Erythroblast (primary cell): Measurements from ENCODE around the gene DPP10.
"Not testable (repeated sequence)": the region's sequence is repeated elsewhere in the genome, so short reads cannot be mapped to it uniquely, and the experiment has no call there.

ENCODE experiments used
- DNase-seq, 2 experiments: peaks; one replicate each; lab custom pipeline; 2025; lab: John Stamatoyannopoulos, UW
- GATA1 ChIP-seq: IDR thresholded peaks from 2 replicates; pipeline ENCODE4 v1.6.1; 2011; ENCODE audit warnings: low read depth, mild to moderate bottlenecking, control low read depth, low read length, moderate library complexity
- POLR2A ChIP-seq: IDR thresholded peaks from 2 replicates; pipeline ENCODE4 v1.6.1; 2011; ENCODE audit warnings: mild to moderate bottlenecking, low read length

The DPP10 gene

DNA sequence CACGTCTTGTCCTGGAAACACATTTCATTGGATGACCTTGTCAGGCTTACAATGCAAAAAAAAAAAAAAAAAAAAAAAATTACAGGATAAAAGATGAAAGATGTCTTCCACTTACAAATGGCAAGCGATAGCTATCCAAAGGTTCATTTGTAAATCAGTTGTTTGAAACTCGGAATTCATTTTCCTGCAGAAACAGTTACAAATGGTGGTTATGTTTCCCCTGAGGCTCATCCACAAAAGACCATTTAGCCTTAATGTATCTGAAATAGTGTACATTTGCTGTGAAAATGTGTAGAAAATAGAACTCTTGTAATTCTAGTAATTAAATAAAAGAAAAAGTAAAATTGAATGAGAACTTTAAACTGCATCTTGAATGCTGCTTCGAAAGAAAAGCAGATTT is 25.9 kb downstream of the DPP10 start:
- TF ChIP-seq POLR2A (no peak), GATA1 (no peak)
- no peak for DNase-seq

DNA sequence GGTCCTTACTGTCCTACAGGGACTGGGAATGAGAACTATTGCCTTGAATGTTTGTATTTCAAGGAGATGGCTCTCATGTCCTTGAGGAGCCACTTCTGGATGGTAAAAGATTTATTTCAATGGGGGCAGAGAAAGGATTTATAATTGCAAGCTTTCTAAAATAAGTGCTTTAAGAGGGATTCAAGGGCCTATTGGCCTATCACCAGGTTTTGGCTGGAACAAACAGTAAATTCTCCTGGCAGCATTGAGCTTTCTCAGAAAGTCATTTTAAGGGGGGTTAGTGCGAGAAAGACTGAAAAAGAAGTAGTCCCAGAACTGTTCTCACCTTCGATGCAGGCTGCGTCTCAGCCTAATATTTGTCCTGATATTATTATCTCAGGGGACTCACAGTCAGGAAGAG is 29.8 kb downstream of the DPP10 start:
- no peak for DNase-seq
- no peak for TF ChIP-seq POLR2A

DNA sequence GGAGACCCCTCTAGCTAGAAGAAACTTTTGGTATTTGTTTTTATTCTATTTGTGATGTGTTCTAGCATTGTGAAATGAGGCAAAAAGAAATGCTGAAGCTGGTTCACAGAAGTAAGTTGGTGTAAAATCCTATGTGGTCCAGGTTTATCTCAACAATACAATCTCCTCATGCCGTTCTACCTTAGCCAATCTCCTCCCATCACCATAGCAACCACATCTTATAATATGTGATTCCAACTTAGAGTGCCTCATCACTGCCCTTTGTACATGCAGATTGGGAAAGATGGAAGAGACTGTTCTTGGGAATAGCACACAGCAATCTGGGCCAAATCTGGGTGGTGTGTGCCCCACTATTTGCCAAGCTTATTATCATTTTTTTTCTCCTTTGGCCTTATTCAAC is 30.3 kb downstream of the DPP10 start:
- TF ChIP-seq GATA1 (no peak), POLR2A (no peak)
- no peak for DNase-seq

DNA sequence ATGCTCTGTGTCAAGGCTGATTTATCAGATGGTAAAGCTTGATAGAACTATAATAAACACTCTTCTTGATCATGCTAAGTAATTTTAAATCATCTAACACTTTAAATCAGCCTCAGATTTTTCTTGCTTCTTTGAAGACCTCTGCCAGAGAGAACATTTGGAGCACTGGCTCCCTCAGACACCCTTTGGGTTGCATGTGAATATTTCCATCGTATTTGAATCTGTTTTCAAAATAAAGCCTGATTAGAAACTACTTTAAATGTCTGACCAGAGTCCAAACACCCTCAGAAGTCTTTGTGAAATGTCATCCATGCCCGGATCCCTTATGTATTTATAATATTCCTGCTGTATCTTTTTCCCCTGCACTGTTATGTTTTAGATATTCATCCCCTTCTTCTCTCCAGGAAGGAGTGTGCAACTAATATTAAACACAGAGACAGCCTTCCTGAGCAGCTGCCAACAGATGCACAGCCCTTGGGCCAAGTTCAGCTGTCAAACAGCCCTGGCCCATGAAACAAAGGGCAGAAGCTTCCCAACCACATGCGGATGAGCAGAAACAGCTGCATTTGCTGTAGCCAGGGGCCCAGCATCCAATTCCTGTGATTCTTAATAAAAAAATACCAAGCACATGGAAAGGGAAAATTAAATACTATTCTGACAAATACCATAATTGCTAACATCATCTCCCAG is 46.5 kb downstream of the DPP10 start:
- DNase-seq, result no peak
- no peak for TF ChIP-seq POLR2A
- TF ChIP-seq GATA1, result no peak

DNA sequence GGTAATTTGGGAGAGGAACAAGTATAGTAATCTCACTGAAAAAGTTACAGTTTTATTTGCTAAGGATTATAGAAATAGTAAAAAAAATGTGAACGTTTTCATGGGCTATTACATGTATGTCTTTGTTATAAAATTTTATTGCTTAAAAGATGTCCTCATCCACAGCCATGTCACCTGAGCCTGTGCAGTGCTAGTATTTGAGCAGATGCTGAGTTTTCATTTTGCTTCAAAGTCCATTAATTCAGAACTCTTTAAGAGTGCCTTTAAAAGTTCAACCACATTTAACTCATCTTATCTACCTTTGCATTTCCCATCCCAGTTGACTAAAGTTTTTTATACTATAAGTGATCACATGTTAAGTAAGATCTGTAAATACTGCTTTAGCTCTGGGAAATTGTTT is 52.6 kb downstream of the DPP10 start:
- DNase-seq, result no peak
- TF ChIP-seq POLR2A, result no peak
- TF ChIP-seq GATA1, result no peak

DNA sequence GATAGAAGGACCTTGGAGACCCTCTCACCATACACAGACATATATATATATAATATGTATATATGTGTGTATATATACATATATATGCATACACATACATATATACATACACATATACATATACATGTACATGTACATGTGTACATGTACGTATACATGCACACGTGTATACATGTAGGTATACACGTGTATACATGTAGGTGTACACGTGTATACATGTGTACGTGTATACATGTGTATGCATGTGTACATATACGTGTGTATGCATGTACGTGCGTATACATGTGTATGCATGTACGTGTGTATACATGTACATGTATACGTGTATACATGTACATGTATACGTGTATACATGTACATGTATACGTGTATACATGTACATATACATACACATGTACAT is 54.5 kb downstream of the DPP10 start:
- no peak for TF ChIP-seq GATA1
- no peak for TF ChIP-seq POLR2A
- no peak for DNase-seq

GRCh38 chr2:114499101-114499500 is 56.7 kb downstream of the DPP10 start:
- TF ChIP-seq POLR2A (no peak), GATA1 (no peak)
- DNase-seq, result no peak

DNA sequence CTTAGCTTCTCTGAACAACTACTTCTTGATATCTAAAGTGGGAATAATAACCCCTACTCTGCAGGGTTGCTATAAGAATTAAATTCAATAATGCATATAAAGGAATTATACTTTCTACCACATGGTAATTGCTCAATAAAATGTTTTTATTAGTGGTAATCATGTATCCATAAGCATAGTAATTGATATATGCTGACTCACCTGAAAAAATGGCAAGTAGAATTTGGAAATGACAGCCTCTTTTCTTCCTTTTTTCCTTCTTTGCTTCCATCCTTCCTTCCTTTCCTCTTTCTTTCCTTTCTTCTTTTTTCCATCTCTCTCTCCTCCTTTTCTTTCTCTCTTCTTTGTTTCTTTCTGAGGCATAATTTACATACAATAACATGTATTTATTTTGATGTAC is 65.3 kb downstream of the DPP10 start:
- TF ChIP-seq POLR2A (no peak), GATA1 (no peak)
- DNase-seq, result no peak

- TF ChIP-seq GATA1, result no peak
- no peak for TF ChIP-seq POLR2A
- no peak for DNase-seq
Observed at GRCh38 chr2:114515882-114516281, 73.4 kb downstream of the DPP10 start.

- no peak for TF ChIP-seq GATA1
- no peak for TF ChIP-seq POLR2A
- no peak for DNase-seq
Observed at GRCh38 chr2:114517580-114517979, 75.1 kb downstream of the DPP10 start.

DNA sequence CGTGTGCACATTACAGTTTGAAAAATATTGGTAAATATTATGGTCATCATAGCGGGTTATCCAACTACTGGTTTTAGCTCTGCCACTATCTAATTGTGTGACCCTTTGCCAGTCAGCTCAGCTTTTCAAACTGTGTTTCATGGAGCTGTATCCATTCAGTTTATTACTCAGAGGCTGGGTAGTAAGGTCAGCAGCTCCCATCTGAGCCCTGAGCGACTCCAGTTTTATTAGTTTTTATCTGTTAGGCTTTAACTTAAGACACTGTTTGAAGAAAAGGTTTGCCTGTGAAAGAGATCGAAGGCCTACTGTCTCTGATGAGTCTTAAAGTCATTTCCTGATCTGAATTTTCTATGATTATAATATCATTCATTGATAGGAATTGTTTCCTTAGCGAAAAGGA is 76.3 kb downstream of the DPP10 start:
- TF ChIP-seq POLR2A, result no peak
- no peak for TF ChIP-seq GATA1
- DNase-seq, result no peak

GRCh38 chr2:114522612-114523011 is 80.2 kb downstream of the DPP10 start:
- not testable (repeated sequence) for DNase-seq

DNA sequence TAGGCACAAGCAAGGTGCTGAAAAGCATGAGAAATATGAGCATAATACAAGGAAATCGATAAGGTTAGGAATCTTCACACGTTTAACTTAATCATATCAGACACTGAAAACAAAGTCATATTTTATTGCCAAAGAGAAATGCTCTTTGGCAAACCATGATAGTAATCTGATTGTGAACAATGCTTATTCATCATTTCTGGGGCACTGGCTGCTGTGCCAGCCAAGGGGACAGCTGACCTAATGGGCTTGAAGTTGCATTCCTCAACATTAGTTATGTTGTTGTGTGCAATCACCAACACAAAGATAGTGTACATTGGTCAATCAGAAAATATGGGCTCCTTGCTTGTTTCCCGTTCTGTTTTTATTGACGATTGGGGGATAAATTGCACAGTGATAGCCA is 83.5 kb downstream of the DPP10 start:
- no peak for TF ChIP-seq POLR2A
- TF ChIP-seq GATA1, result no peak

GRCh38 chr2:114526841-114527240 is 84.4 kb downstream of the DPP10 start:
- TF ChIP-seq GATA1, result no peak
- DNase-seq, result no peak

More for the DNA sequence above, 83.5 kb downstream of the DPP10 start:
- no peak for DNase-seq

- TF ChIP-seq POLR2A (no peak), GATA1 (no peak)
- DNase-seq, result no peak
Observed at GRCh38 chr2:114527330-114527983, 85.0 kb downstream of the DPP10 start.
